HG02759 (cell line): Measurements from ENCODE around the gene NPR3.
"Not testable (repeated sequence)": the region's sequence is repeated elsewhere in the genome, so short reads cannot be mapped to it uniquely, and the experiment has no call there.

ENCODE experiments used
- ATAC-seq: cut with Tn5 transposase; IDR thresholded peaks from one replicate; pipeline ENCODE4 v1.9.1; 2021; ENCODE audit warnings: mild to moderate bottlenecking, moderate library complexity; ENCODE audit not compliant: unreplicated experiment

The NPR3 gene

GRCh38 chr5:32760091-32760509 lies 49.0 kb downstream of the NPR3 start:
- ATAC-seq, result no peak

DNA sequence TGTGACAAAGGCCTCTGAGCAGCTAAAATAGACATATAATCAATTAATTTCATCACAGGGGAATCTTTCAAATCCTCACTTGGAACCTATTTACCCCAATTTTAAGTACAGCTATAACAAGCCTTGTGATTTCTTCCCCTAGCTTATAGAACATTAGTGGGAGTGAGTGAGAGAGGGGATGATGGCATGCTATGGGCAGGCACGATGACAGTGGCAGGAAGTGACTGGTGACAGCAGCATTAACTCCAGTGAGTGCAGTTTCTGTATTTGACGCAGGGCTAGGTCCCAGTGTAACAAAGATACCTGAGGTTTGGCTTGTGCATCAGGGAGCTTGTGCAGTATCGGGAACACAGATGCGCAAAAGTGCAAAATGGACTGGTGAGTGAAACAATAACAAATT lies 54.1 kb downstream of the NPR3 start:
- no peak for ATAC-seq

GRCh38 chr5:32767948-32768467 lies 56.9 kb downstream of the NPR3 start:
- ATAC-seq, result no peak

- no peak for ATAC-seq
Observed at GRCh38 chr5:32769711-32770110, 58.6 kb downstream of the NPR3 start.

GRCh38 chr5:32770444-32770843 lies 59.3 kb downstream of the NPR3 start:
- ATAC-seq, result no peak

DNA sequence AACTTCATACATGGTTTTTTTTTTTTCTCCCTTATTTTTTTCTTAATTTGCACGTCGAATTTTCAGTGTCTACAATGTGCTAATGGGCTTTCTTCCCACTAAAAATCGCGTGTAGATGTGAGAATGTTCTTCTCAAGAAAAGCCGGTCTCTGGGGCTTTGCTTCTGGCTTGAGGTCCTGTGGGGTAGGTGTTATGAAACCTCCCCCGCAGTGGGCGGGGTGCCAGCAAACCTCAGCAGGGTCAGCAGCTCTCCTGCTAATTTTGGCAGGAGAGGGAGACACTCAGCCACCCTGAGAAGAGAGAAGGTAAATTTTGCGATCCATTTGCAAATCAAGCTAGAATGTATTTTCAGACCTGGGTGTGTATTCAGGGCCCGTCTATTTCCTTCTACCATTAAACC lies 59.9 kb downstream of the NPR3 start:
- no peak for ATAC-seq

- no peak for ATAC-seq
Observed at GRCh38 chr5:32773944-32774343, 62.8 kb downstream of the NPR3 start.

DNA sequence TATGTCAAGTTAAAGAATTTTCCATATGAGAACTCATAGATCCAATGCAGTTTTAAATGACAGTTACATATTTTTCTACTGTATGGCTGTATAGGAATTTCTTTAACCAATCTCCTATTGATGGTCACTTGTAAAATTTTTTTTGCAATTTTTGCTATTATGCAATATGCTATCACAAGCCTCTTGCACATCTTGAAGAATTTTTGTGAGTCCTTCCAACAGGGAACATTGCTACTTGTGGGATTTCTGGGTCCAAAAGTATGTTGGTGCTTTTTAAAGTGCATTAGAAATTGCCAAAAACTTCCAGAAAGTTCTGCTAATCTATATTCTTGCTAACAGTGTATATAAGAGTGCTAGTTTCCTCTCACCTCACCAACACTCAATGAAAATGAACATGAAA lies 65.1 kb downstream of the NPR3 start:
- no peak for ATAC-seq

DNA sequence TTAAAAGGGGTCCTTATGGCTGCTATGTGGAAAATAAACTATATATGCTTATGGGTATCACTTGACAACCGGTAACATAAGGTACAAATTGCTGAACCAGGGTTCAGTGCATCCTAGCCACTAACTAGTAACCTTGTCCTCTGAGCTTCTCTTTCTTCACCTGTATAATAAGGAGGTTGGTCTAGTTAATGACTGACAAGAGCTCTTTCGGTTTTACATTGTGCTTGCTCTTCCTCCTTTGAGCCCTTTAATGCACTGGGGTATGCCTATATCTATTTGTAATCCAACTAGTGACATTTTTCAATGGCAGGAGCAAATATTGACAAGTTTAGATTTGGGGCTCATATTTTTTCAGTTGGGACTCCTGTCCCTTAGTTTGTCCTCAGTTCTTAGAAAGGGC lies 66.1 kb downstream of the NPR3 start:
- peak; percentile 64 for ATAC-seq

GRCh38 chr5:32777733-32778132 lies 66.6 kb downstream of the NPR3 start:
- ATAC-seq, result no peak

DNA sequence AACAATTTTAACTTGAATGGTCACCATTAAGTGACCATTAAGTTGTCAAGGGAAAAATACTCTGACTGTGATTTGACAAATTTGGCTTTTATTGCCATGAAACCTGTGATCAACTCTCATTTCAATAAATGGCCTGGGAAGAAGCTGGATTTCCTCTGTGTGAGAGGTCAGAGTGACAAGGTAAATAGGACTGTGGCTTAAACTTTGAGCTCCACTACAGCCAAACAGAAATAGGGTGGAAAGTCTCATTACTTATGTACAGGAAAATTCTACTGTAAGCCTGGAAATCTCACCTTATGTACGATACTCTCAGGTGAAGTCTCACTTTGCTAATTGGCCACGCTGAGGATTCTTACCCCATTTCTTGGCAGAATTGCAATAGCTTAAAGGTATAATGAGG lies 67.3 kb downstream of the NPR3 start:
- no peak for ATAC-seq

GRCh38 chr5:32779754-32780415 lies 68.8 kb downstream of the NPR3 start:
- no peak for ATAC-seq

GRCh38 chr5:32780508-32780919 lies 69.4 kb downstream of the NPR3 start:
- ATAC-seq, result no peak

DNA sequence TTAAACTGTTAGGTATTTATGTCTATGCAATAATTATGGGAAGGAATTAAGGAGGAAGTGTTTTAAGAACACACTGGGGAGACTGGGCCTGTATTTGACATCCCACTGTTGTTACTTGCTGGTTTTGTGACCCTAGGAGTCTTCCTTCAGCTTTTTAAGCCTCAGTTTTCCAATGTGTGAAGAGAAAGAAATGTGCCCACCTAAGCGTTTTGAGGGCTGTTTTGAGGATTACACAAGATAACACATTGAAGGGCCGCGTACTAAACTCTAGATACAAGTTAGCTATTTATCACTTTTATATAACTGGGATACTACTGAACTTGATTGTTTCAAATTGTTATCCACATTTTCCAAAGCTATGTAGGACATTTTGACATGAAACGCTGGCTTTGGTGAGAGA lies 72.5 kb downstream of the NPR3 start:
- ATAC-seq, result no peak

GRCh38 chr5:32785611-32786254 lies 74.6 kb downstream of the NPR3 start:
- ATAC-seq, result no peak

DNA sequence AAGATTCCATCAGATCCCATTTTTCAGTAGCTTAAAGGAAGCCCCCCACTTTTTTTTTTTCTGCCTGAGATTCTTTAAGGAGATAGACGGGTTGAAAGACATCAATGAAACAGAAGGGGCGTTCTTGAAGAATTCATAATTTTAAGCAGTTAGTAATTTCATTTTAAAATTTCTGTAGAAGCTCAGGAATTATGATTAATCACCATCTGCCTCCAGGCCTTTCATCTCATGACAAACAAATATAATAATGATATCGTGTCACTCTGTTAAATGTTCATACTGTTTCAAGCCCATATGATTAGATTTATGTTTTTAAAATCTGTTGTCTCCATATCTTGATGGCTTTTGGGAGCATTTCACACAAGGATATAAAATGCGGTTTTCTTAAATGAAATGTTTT lies 75.2 kb downstream of the NPR3 start:
- ATAC-seq, result no peak

DNA sequence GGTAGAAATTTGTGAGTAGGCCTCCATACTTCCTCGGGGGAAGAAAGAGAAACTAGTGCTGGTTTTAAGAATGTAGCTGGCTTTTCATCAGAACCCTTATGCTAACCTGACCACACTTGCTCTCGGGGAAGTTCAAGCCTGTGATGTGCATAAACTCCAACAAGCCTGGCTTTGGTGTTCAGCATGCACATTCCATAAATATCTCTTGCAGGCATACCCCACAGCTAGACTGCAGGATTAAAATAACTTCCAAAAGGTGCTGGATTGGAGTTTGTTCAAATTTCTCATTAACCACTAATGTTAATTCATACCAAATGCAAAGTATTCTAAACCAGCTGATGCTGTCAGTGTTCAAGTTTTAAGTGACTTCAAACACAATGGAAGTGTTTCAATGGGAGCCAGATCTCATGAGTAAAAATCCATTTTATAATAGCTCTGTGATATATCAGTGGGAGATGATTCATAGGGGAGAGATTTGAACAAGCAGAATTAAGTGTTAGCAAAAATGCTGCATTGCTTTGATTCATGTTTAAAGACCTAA lies 79.4 kb downstream of the NPR3 start:
- ATAC-seq, result no peak

DNA sequence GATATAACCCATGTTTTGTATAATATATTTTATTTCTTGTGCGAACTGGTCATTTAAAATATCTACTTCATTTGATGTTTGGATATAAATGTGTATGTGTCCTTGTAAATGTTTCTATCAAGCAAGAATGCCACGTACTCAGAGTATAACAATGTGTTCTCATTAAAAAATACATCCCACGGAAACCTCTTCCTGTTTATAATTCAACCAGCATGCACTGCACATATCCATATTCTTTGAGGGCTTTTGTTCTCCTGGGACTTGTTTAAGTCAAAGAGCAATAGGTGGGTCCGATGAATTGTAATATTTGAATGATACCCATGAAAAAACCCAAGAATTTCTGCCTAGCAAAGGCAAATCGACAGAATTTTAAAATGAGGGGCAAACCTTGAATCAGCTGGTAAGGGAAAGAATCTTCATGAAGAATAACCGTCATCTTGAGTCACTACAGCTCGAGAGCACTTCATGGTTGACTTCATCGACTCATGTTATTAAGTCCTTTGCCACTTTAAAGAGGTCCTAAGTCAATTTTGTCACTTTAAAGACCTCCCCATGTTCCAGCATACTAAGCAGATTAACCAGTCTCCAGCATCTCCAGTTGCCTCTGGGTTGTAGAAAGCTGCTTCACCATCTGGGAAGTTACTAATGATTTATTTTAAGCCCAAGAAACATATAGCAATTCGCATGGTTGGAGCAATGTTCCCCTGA lies 80.6 kb downstream of the NPR3 start:
- no peak for ATAC-seq

GRCh38 chr5:32794086-32794485 lies 83.0 kb downstream of the NPR3 start:
- no peak for ATAC-seq

DNA sequence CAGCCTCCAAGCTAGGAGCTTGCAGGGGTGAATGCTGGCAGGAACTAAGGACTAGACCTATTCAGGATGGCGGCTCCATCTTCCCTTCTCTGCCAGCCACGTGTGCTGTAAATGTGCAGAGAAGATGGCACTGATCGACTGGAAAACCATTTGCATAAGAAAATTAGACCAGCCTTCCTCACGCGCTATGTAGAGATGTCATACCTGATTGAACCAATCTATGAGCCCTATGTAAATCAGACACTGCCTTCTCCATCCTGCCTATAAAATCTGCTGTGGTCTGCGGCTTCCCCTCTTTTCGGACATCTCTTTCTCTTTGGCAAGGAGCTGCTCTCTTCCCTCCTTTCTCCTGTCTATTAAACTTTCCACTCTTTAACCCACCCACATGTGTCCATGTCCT lies 91.6 kb downstream of the NPR3 start:
- no peak for ATAC-seq

GRCh38 chr5:32803656-32804055 lies 92.5 kb downstream of the NPR3 start:
- no peak for ATAC-seq

DNA sequence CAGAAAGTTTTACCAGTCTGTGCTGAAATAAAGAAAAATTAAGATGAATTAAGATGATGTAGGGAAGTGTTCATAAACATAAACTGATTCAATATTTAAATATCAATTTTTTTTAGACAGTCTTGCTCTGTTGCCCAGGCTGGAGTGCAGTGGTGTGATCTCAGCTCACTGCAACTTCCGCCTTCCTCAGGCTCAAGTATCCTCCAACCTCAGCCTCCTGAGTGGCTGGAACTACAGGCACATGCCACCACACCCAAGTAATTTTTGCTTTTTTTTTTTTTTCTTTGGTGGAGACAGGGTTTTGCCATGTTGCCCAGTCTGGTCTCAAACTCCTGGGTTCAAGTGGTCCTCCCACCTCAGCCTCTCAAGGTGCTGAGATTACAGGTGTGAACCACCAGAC lies 94.3 kb downstream of the NPR3 start:
- not testable (repeated sequence) for ATAC-seq
